ENCODE results near the gene SETD3. TPM values are rescaled to one million over a fixed set of nuclear protein-coding genes. Genes with fewer than 3 reads are reported as not detected.

Gene SETD3
- total and polyA plus RNA-seq, 2 of the 8 experiments (the other 6 are each of a cell fraction or from before 2014, with no cell fraction given), result 24.0 to 64.0 TPM

GRCh38 chr14:99503848-99504453 is 23.3 kb upstream of the SETD3 start:
- no peaks in the 10 kb centered on the region for H3K79me2 ChIP-seq (ENCODE audit: control insufficient read depth in 1 of 2, insufficient read depth in 2 of 2, low read length in 2 of 2)
- no peak overlapping the region for H2BK12ac ChIP-seq (ENCODE audit: low read depth, low read length)
- H3K4me3 ChIP-seq (ENCODE audit: extremely low read depth in 1 of 4, insufficient read depth in 2 of 4, low read depth in 3 of 4, low read length in 4 of 4), result no peak overlapping the region
- peaks cover 0 to 1% of the 10 kb centered on the region in 2 experiments for H4K20me1 ChIP-seq (replicated peaks in 1 of 2; ENCODE audit: control insufficient read depth in 1 of 2, insufficient read depth in 2 of 2, low read length in 2 of 2)
- H2BK5ac ChIP-seq (ENCODE audit: low read depth, low read length), result 0 out of 2 replicates have a peak overlapping the region, but pooled peaks have one; percentile 32
- H3K9me3 ChIP-seq (ENCODE audit: insufficient read depth in 2 of 2, low read depth in 1 of 2, low read length in 1 of 2), result no peaks in the 10 kb centered on the region
- TF ChIP-seq SRF (IDR thresholded peaks at IDR 0.05; ENCODE audit: low read depth, low read length) (no peak), RAD21 (IDR thresholded peaks at IDR 0.05 in 1 of 2, conservative IDR thresholded peaks at IDR 0.05 in 1 of 2; ENCODE audit: low read depth in 2 of 2, low read length in 2 of 2) (no peak), CBX5 (IDR thresholded peaks at IDR 0.05; ENCODE audit: low read depth, low read length) (no peak), POLR2AphosphoS5 (IDR thresholded peaks at IDR 0.05; ENCODE audit: low read depth, low read length) (no peak), KDM5A (IDR thresholded peaks at IDR 0.05; ENCODE audit: low read length) (no peak), GABPA (IDR thresholded peaks at IDR 0.05; ENCODE audit: borderline replicate concordance, insufficient read depth, low read length) (no peak), HDAC2 (IDR thresholded peaks at IDR 0.05; ENCODE audit: borderline replicate concordance in 1 of 2, low read depth in 2 of 2, low read length in 2 of 2) (no peak), JUND (IDR thresholded peaks at IDR 0.05; ENCODE audit: low read length) (no peak), ASH2L (IDR thresholded peaks at IDR 0.05; ENCODE audit: low read length) (no peak), CBX8 (IDR thresholded peaks at IDR 0.05; ENCODE audit: borderline replicate concordance, low read depth, low read length) (no peak), ZNF274 (IDR thresholded peaks at IDR 0.05; ENCODE audit: borderline replicate concordance, extremely low read depth, low read length) (no peak)
- H3K14ac ChIP-seq (ENCODE audit: insufficient read length), result no peak overlapping the region
- H2AK5ac ChIP-seq (ENCODE audit: low read depth, low read length), result no peak overlapping the region
- 84% methylated on average over 4 of the region's 4 CpGs; no CpG with 5 or more reads in 1 of the 2 experiments for WGBS, 2 experiments (ENCODE audit: extremely low coverage in 1 of 2, insufficient coverage in 1 of 2, insufficient read length in 1 of 2, insufficient replicate concordance in 2 of 2, low coverage in 1 of 2, low lambda C conversion rate in 2 of 2, missing lambda C conversion rate in 1 of 2)
- DNase-seq (ENCODE audit: low read depth in 1 of 2, low spot score in 2 of 2) (no peak), FAIRE-seq (no peak)
- H3K79me1 ChIP-seq (ENCODE audit: low read depth, low read length), result no peaks in the 10 kb centered on the region
- no peak overlapping the region for H2BK120ac ChIP-seq (replicated peaks; ENCODE audit: low read depth, low read length)
- CTCF ChIA-PET (ENCODE audit: partially characterized antibody), result interaction anchor here (0.6 to 2.9 kb wide), 7 partner anchors 9 to 943 kb away, joined by 3 to 17 read pairs (median 3); no protein-coding TSS in a partner anchor
- no peak overlapping the region for H4K91ac ChIP-seq (replicated peaks; ENCODE audit: insufficient read length, low read length)
- H3K23me2 ChIP-seq (ENCODE audit: low read depth, low read length), result no peaks in the 10 kb centered on the region
- H2BK20ac ChIP-seq (ENCODE audit: low read length), result no peak overlapping the region
- H3K27ac ChIP-seq (ENCODE audit: low read depth, low read length), result no peak overlapping the region
- H3K4me2 ChIP-seq (ENCODE audit: insufficient read depth in 1 of 2, low read depth in 2 of 2, low read length in 2 of 2), result no peak overlapping the region; a peak in 1 of 4 replicates
- H3K9ac ChIP-seq (replicated peaks in 1 of 4; ENCODE audit: extremely low read depth in 1 of 4, low read depth in 3 of 4, low read length in 3 of 4), result no peak overlapping the region
- no peak overlapping the region for H4K8ac ChIP-seq (ENCODE audit: extremely low read depth, insufficient read depth, low read length)
- H3K36me3 ChIP-seq (ENCODE audit: control insufficient read depth in 2 of 4, insufficient read depth in 4 of 4, low read length in 3 of 4), result peaks cover 33 to 77% (median 56%) of the 10 kb centered on the region in 4 experiments
- no peaks in the 10 kb centered on the region for H3K27me3 ChIP-seq (replicated peaks in 1 of 4; ENCODE audit: control insufficient read depth in 3 of 4, extremely low read depth in 1 of 4, insufficient read depth in 3 of 4, low read length in 3 of 4)
- H3K18ac ChIP-seq (ENCODE audit: extremely low read depth, low read length), result no peak overlapping the region
- H4K5ac ChIP-seq (ENCODE audit: insufficient read length, low read depth, low read length), result no peak overlapping the region
- no peak overlapping the region for H2AFZ ChIP-seq (ENCODE audit: low read length)
- H3K23ac ChIP-seq (ENCODE audit: insufficient read length), result no peak overlapping the region
- no peak overlapping the region for H3K4ac ChIP-seq (replicated peaks; ENCODE audit: insufficient read length, low read depth, low read length)
- H2BK15ac ChIP-seq (ENCODE audit: low read length), result no peak overlapping the region
- H3K4me1 ChIP-seq (replicated peaks in 1 of 4; ENCODE audit: control insufficient read depth in 3 of 4, insufficient read depth in 4 of 4, low read length in 3 of 4), result peaks cover 0 to 13% (median 4%) of the 10 kb centered on the region in 4 experiments; a peak in 5 of 7 replicates
- POLR2A ChIA-PET (ENCODE audit: partially characterized antibody), result interaction anchor here (0.6 kb wide), 1 partner anchor 36 kb away, joined by 3 read pairs; no protein-coding TSS in a partner anchor
- no peak overlapping the region for H3K56ac ChIP-seq (replicated peaks; ENCODE audit: insufficient read length, low read depth, low read length)

Data from H1 (cell line).